Stimulated activated CD4-positive, alpha-beta T cell treated with anti-CD3 and anti-CD28 coated beads, Interleukin-4, amount 100 ng/mL, for 1 hour (primary cell): Measurements from ENCODE around the gene ARHGEF16.

Experiments used
- DNase-seq: peaks from one replicate; pipeline ENCODE4 v3.0.0-alpha.2; 2020

The ARHGEF16 gene

DNA sequence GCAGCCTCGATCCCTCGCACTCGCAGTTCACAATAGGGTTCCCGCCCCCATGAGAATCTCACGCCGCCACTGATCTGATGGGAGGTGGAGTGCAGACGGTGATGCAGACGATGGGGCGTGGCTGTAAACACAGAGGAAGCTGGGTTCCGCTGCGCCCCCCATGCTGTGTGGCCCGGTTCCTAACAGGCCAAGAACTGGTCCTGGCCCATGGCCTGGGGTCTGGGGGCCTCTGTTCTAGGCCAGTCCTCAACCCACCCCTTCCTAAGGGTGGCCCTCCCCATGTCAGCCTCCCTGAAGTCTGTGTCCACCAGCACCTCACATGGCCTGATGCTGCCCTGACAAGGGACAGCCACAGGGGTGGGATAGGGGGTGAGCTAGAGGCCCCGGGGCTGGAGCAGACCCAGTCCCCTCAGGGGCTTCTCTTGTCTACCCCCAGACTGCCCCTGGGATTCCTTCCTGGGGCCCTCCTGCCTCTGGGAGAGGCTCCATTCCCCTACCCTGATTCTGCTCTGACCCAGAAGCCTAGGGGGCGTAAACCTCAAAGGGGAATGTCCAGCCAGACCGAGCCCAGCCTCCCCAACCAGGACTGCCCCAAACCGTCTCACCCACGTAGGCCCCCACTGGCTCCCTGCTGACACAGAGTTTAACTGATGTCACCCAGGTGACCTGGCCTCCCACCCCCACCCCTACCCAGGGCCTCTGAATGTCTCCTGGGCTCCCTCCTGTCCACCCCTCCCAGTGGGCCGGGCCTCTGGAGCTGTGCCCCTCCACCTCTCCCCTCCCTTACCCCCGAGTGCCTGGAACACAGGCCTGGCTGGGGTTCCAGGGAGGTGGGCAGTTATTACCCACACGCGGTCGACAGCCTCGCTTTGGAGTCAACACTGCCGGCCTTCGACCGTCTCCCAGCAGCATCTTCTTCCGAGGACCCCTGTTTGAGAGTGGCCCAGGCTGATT is 14.8 kb upstream of the ARHGEF16 start:
- DNase-seq, result no peak

DNA sequence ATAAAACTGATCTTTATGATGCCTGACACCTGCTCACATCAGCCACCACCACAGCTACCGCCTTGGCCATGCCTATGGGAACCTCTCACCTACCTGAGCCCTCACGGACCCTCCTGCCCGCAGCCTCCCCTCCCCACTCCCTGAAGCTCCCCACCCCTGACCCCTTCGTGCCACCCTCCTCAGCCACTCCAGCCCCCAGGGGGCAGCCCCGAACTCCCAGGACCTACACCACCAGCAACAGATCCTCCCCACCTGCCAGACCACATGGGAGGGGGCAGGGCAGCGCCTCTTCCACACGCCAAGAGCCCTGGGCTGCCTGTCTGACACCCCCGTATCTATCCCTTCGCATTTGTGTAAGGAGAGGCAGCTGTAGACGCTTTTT is 14.2 kb upstream of the ARHGEF16 start:
- no peak for DNase-seq

DNA sequence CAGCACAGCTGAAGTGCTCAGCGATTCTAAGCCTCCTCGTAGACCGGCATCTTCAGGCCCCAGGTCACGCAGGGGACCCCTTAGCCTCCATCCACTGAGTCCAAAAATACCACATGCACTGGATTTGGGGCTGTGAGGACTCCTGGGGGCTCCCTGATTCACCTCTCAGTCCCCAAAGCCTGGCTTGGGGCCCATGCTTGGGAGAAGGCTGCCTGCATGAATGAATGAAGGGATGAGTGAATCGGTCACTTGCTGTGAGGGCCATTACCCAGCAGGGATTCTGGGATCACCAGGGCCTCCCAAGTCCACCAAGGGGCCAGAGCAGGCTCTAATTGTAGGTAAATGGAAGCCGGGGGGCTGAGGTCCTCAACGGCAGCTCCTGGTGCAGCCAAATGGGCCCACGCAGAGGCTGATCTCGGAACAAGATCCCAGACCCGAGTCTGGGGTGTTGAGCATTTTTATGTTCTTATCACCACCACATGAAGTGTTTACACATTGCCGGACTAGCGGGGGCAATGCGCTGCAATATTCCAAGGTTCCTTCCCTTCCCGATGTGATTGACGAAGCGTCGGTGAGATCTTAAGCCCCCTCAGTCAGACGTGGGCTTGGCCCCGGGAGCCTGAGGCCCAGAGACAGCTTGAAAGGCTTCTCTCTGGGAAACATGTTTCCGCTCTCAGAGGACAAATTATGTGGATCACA is 13.6 kb upstream of the ARHGEF16 start:
- DNase-seq, result no peak

DNA sequence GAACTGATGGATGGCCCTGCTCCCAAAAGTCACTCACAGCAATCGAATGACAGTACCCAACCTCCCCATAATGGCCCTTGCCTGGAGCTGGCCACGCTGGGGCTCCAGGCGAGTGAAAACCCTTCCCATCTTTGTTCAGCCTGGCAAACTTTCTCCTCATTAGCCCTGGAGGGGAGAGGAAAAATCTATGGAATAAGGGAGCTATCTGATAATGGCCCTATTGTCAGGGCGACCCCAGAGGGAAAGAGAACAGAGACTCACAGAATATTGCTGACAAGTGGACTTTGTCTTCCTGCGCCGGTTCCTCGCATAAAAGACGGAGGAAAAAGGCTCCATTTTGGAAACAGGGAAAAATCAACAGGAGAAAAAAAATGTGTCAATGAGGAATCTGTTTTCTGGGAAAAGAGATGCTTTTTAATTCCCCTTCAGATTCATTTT is 13.0 kb upstream of the ARHGEF16 start:
- DNase-seq, result no peak

DNA sequence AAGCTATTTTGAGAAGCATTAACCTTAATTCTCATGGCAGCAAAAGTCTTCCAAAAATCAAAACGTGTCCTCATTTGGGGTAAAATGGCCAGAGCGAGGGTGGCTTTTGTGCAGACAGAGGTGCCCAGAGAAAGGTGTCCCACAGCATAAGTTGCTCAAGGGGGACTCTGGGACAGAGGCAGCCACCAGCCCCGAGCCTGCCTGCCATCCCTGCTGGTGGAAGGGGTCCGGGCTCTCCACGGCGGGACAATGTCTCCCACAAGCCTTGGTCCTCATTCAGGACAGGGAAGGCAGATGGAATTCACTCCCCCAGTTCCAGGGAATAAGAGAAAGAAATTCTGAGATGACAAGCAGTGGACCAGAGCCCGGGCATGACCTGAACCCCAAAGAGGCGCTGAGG is 12.6 kb upstream of the ARHGEF16 start:
- DNase-seq, result no peak

DNA sequence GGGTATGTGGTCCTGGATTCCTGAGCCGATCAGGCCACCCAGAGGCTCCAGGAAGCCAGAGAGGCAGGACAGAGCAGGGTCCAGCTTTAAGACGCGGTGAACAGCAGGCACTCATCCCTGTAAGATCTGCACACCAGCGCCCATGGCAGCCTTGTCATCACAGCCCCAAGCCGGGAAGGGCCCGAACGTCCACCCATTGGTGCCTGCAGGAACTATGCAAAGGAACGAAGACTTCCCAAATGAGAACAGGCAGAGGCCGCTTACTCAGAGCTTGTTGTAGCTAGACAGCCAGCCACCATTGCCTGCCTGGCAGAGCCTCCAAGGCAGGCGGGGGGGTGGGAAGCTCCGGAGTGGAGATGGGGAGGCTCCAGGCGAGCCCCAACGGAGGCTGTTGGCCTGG is 12.1 kb upstream of the ARHGEF16 start:
- DNase-seq, result no peak

DNA sequence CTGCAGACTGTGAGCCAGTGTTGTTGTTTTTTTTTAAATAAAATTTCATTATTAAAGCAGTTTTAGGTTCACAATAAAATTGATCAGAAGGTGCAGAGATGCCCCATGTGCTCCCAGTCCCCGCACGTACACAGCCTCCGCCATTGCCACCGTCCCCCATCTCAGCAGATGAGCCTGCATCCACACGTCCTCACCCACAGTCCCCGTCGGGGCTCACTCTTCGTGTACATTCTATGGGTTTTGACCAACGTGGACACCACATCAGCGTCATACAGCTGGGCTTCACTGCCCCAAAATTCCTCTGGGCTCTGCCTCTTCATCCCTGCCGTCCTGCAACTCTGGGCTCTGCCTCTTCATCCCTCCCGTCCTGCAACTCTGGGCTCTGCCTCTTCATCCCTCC is 11.6 kb upstream of the ARHGEF16 start:
- DNase-seq, result no peak

DNA sequence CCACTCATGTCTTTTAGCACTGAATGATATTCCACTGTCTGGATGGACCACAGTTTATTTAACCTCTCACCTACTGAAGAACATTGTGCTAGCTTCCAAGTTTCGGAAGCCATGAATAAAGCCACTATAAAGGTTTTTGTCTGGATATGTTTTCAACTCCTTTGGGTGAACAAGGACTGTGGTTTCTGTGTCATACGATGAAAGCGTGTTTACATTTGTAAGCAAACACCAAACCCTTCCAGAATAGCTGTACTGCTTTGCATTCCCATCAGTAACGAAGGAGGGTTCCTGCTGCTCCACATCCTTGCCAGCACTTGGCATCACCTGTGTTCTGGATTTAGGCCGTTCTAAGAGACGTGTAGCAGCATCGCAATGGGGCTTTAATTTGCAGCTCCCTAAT is 10.7 kb upstream of the ARHGEF16 start:
- DNase-seq, result no peak

DNA sequence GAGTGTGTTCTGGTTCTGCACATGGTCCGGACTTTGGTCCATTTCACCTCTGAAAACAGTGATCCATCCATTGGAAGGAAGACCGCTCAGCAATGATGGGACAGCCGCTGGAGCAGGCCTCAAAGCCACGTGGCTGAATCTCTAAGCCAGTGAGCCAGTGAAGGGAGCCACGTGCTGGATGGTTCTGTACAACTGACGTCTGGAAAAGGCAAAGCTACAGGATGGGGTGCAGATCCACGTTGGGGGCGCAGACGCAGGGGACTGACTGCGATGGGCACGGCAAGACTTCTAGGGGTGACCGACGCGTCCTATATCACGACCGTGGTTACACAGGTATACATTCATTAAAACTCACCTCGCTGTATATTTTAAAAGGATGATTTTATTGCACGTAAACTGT is 10.2 kb upstream of the ARHGEF16 start:
- no peak for DNase-seq

DNA sequence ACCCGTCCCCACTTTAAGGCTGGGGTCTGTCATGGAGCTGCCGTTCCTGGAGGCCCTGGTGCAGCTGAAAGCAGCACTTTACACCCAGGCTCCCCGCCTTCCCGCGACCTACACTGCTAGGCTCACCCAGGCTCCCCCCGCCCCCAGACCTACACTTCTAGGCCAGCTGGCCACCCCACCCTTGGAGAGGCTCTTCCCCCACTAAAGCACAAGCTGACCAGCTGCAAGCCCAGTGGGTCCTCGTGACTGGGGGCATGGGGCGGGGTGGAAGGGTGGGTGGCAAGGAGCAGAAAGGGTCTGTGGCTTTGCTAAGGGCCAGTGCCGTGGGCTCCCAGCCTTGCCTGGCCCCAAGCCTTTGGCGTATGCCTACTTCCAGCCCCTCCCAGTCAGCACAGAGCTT is 9.7 kb upstream of the ARHGEF16 start:
- no peak for DNase-seq

DNA sequence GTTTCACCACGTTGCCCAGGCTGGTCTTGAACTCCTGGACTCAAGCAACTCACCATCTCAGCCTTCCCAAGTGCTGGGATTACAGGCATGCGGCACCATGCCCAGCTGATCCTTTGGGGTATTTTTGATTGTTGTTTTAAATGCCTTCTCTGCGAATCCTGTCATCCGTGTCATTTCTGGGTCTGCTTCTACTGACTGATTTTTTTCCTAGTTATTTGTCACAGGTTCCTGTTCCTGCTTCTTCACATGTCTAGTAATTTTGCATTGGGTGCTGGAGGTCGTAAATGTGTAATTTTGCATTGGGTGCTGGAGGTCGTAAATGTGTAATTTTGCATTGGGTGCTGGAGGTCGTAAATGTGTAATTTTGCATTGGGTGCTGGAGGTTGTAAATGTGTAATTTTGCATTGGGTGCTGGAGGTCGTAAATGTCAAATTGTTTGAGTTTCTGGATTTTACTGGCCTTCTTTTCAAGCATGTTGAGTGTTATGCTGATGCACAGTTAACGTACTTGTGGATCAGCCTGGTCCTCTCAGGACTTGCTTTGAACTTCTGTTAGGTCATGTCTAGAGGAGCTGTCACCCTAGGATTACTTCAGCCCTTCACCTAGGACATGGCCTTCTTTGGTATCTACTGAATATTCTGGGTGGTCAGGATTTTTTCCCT is 4.1 kb upstream of the ARHGEF16 start:
- no peak for DNase-seq

DNA sequence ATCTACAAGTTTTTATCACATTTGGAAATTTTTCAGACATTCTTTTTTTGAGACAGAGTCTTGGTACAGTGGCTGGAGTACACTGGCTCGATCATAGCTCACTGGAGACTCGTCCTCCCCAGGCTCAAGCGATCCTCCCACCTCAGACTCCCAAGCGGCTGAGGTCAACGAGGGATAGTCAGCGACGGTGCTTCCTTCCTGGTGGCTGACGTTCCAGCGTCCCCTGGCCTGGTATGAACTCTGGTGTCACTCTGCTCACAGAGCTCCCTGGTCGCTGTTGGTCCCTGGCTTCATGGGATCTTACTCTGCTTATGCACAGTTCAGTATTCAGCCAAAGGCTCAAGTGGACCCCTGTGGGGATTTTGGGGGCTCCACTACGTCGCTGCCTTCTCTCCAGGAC is 3.5 kb upstream of the ARHGEF16 start:
- DNase-seq, result no peak

DNA sequence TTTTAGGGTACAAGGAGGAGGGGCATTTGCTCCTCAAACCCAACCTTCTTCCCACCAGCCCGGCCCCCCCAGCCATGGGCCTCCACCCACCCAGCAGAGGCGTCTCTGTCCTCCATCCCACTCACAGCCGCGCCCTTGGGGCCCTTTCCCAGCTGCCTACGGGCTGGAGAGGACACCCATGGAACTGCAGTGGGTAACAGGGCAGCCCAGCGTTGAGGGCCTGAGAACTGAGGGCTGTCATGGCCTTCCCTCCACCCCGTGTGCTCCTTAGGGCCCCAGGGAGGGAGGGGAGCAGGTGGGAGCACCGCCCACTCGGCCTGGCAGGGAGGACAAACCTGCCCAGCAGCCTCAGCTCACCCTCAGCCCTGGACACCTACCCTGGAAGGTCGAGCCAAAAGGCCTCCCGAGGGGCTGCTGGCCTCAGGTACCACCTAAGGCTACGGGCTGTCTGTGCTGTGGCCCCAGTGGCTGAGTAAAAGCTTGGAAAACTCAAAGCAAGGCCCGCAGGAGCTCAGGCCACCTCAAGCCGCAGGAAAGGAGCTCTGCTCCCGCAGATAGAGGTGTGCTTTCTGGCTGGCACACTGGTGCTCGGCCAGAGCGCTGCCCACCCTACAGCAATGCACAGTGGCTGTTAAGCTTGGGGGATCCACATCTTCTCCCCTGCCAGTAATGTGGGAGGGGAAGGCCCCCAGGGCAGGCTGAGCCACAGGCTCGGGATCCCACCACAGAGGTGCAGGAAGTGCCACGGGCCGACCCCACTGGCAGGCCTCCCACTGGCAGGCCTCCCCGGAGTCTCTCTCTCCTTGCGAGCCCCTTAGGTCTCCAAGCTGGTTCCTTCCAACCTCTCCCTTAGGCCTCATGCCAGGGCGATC is 2.2 kb upstream of the ARHGEF16 start:
- DNase-seq, result no peak

DNA sequence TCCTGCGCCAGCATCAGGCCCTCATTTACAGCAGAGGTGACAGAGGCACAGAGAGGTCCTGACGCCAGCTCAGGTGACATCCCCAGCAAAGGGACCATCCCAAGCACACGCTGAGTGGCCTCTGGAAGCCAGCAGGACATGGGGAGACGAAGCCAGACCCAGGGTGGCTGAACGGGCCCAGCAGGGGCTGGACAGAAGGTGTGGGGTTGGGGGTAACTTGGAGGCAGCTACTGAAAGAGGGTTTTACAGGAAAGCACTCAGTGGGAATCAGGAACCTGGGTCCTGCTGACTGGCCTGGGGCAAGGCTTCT is 1.6 kb upstream of the ARHGEF16 start:
- no peak for DNase-seq

DNA sequence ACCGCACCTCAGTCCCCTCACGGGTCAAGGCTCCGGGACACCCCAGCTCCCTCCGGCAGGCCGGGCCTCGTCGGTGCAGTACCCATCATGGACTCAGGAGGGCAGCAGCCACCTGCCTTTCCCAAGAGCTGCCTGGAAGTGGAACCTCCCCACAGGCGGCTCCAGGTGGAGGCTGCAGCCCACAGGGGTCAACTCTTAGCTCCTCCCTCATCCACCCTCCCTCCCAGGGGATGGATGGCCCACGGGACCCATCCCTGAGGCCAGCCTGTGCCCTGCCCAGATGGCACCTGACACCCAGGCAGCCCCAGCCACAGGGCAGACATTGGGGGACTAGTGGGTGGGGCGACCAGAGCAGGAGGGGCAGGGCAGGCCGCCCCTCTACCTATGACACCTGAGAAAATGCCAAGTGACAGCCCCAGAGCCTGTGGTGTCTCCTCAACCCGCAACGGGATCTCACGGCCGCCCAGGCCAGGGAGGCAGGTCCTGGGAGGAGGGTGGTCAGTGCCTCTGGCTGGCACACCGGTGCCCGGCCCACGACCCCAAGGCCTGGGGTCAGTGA is 1.2 kb upstream of the ARHGEF16 start:
- DNase-seq, result peak; percentile 75

DNA sequence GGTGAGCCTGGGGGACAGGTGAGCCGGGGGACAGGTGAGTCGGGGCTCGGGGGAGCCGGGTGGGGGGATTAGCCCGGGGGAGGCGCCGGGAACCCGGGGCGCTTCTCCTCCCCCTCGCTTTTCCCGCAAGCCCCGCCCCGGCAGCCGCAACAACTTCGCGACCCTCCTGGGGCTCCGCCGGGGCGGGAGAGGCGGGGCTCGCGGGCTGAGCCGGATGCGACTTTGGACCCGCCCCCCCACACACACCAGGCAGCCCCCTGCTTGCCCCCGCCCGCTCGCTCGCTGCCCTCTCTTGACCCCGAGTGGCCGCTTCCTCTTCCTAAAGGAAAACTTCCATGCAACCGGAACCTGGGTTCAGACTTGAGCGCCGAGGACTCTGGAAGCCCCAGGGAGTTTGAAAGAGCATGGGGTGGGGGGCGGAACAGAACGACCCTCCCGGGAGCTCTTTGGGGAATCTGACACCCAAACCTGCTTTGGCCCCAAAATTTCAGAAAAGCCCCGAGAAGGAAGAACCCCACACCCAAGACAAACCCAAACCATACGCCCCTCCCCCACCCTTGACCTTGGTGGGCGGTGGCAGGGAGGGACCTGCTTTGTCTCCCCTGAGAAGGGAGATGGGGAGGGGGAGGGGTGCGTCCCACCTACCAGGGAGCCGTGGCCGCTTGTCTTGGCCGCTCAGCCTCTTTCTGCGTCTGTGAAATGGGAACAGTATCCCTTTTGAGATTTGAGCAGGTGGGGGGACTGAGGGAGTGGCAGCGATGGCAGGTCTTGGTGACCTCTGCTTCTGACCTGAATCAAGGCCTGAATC is 550 bp downstream of the ARHGEF16 start:
- no peak for DNase-seq

DNA sequence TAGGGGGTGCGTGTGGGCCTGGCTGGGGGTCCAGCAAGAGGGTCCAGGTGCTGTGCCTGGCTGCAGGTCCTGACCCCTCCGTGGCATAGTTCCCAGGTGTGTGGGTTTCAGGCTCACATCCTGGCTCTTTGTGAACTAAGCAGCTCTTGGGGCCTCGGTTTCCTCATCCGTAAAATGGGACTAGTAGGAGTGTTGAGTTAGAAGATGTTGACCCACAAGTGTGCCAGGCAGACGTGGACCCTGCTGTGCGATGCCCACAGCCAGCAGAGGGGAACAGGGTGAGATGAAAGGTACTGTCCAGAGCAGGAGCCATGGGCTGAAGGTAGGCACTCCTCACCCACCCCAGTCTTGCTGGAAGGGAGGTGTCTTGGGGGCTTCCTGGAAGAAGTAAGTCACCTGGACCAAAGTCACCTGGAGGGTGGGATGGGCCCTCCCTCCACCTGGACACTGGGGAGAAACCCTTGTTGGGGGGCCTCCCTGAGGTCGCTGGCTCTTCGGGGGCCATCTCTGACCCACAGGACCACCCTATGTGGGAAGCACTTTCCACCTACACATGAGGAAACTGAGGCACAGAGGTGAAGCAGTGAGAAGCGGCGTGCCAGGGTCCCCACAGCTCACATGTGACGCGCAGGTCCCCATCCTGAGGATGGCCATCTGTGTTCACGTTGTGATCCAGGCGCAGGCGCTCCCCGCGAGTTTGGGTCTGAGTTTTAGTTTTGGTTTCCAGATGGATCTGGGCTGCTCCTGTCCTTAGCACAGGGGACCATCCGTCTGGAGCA is 1.4 kb downstream of the ARHGEF16 start:
- DNase-seq, result no peak

DNA sequence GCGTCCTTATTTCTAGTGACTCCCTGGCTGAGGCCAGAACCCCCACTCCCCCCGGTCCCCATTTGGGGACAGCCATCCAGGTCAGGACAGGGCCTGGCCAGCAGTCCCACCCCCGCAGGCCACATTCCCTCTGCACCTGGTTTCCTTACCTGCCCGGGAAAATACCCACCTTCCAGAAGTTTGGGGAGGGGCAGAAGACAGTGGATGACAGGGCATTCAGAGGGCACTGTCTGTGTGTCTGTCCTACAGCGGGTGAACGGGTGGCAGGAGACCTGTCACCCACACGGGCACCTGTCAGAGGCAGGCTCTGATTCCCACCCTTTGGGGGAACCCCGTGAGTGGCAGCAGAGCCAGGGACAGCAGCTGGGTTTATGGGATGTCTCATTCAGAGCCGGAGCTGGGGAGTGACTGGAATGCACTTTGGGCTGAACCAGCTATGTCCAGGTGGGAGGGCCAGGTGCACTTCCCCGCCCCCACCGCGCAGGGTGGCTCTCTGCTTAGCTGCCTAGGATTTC is 2.0 kb downstream of the ARHGEF16 start:
- DNase-seq, result no peak

DNA sequence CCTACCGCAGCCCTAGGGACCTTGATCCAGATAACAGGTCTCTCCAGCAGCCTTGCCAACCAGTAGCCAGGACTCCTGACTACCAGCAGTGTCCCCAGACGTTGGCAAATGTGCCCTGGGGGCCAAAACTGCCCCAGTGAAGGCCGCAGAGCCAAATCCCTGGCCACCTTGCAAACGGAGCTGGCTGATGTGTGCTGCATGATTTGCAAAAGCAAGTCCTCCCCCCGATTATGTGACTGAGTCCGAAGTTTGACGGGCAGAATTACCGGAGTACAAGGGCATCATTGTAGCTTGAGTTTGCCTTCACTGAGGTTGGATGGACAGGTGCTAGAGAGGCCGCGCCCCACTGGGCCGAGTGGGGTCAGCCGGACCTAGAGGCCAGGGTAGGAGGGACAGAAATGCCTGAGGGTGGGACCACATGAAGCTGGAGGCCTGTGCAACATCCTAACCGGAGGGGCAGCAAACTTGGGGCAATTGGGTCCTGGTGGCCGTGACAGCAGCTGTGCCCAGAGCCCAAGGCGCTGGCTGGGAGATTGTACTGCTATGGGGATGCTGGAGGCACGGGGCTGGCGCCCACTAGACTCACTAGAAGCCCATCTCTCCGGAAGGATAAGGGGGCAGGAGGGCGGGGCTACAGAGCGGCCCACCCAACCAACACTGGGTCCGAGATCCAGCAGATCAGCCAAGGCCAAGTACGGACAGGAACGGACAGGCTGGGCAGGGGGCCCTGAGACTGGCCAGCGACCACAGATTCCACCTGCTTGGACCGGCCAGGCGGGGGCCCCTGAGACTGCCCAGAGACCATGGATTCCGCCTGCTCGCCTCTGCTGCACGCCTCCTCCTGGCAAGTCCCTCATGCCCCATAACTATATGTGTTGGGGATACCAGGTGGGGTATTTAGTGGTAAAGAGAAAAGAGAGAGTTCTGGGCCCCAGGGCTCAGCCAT is 2.8 kb downstream of the ARHGEF16 start:
- DNase-seq, result no peak
